ENCODE measurements around the gene RAPGEF4. TPM values are rescaled to one million over a fixed set of nuclear protein-coding genes. Genes with fewer than 3 reads are reported as not detected.
"Not testable (repeated sequence)": the region's sequence is repeated elsewhere in the genome, so short reads cannot be mapped to it uniquely, and the experiment has no call there.

The RAPGEF4 gene
- total RNA-seq, 6 donors from 2014 or later: 8.3 to 35.2 (median 17.4) TPM

GRCh38 chr2:172742931-172743540 lies 7.4 kb downstream of the RAPGEF4 start:
- Histone ChIP-seq H3K4me1 (no peaks in the 10 kb centered on the region), H3K9me3 (peaks cover 0 to 5% (median 0%) of the 10 kb centered on the region in 4 donors), H3K36me3 (no peaks in the 10 kb centered on the region), H3K27me3 (no peaks in the 10 kb centered on the region), H3K4me3 (no peak overlapping the region), H3K27ac (no peak overlapping the region)
- ATAC-seq (ENCODE audit: low FRiP score in 2 of 2) (no peak), DNase-seq (no peak)
- TF ChIP-seq POLR2A (IDR thresholded peaks at IDR 0.05): no peak
- TF ChIP-seq POLR2AphosphoS5 (IDR thresholded peaks at IDR 0.05): no peak
- TF ChIP-seq EP300 (IDR thresholded peaks at IDR 0.05): no peak
- TF ChIP-seq, protein P1, sequence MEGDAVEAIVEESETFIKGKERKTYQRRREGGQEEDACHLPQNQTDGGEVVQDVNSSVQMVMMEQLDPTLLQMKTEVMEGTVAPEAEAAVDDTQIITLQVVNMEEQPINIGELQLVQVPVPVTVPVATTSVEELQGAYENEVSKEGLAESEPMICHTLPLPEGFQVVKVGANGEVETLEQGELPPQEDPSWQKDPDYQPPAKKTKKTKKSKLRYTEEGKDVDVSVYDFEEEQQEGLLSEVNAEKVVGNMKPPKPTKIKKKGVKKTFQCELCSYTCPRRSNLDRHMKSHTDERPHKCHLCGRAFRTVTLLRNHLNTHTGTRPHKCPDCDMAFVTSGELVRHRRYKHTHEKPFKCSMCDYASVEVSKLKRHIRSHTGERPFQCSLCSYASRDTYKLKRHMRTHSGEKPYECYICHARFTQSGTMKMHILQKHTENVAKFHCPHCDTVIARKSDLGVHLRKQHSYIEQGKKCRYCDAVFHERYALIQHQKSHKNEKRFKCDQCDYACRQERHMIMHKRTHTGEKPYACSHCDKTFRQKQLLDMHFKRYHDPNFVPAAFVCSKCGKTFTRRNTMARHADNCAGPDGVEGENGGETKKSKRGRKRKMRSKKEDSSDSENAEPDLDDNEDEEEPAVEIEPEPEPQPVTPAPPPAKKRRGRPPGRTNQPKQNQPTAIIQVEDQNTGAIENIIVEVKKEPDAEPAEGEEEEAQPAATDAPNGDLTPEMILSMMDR (IDR thresholded peaks at IDR 0.05): no peak
- WGBS, 2 donors: 81% methylated on average over 9 of the region's 9 CpGs

- ATAC-seq (ENCODE audit: low FRiP score in 2 of 2) (no peak), DNase-seq (no peak)
- Histone ChIP-seq H3K9me3 (peaks cover 0 to 5% (median 0%) of the 10 kb centered on the region in 4 donors), H3K4me1 (no peaks in the 10 kb centered on the region), H3K4me3 (no peak overlapping the region), H3K27ac (no peak overlapping the region), H3K27me3 (no peaks in the 10 kb centered on the region), H3K36me3 (no peaks in the 10 kb centered on the region)
- TF ChIP-seq POLR2A (IDR thresholded peaks at IDR 0.05): no peak
- TF ChIP-seq, protein P1 (IDR thresholded peaks at IDR 0.05): no peak
- WGBS, 2 donors: 67 to 89% methylated on average over 1 of the region's 1 CpG
These were observed 8.3 kb downstream of the RAPGEF4 start for GRCh38 chr2:172743898-172744297.

GRCh38 chr2:172745636-172746035 lies 10.0 kb downstream of the RAPGEF4 start:
- no peak overlapping the region for H3K27ac ChIP-seq
- ATAC-seq (ENCODE audit: low FRiP score in 2 of 2) (no peak), DNase-seq (no peak)
- no peaks in the 10 kb centered on the region for H3K4me1 ChIP-seq
- H3K9me3 ChIP-seq: peaks cover 0 to 5% (median 0%) of the 10 kb centered on the region in 4 donors
- WGBS, 2 donors: 91 to 93% methylated on average over 1 of the region's 1 CpG
- H3K27me3 ChIP-seq: no peaks in the 10 kb centered on the region
- no peaks in the 10 kb centered on the region for H3K36me3 ChIP-seq
- no peak overlapping the region for H3K4me3 ChIP-seq
- TF ChIP-seq POLR2A (IDR thresholded peaks at IDR 0.05): no peak
- TF ChIP-seq EP300 (IDR thresholded peaks at IDR 0.05): no peak
- no peak for TF ChIP-seq POLR2AphosphoS5 (IDR thresholded peaks at IDR 0.05)
- TF ChIP-seq, protein P1 (IDR thresholded peaks at IDR 0.05): no peak

GRCh38 chr2:172748543-172748942 lies 12.9 kb downstream of the RAPGEF4 start:
- 92 to 95% methylated on average over 2 of the region's 2 CpGs for WGBS, 2 donors
- H3K4me1 ChIP-seq; H3K27me3 ChIP-seq; H3K9me3 ChIP-seq; H3K36me3 ChIP-seq; H3K4me3 ChIP-seq; H3K27ac ChIP-seq; DNase-seq; ATAC-seq (ENCODE audit: low FRiP score in 2 of 2): not testable (repeated sequence)

GRCh38 chr2:172749388-172749787 lies 13.7 kb downstream of the RAPGEF4 start:
- Histone ChIP-seq H3K27ac (no peak overlapping the region), H3K36me3 (no peaks in the 10 kb centered on the region), H3K4me3 (no peak overlapping the region), H3K27me3 (no peaks in the 10 kb centered on the region), H3K4me1 (no peaks in the 10 kb centered on the region), H3K9me3 (peaks cover 0 to 5% (median 0%) of the 10 kb centered on the region in 4 donors)
- ATAC-seq (ENCODE audit: low FRiP score in 2 of 2) (no peak), DNase-seq (peak in 1 of 2 donors; percentile 24)
- no peak for TF ChIP-seq EP300 (IDR thresholded peaks at IDR 0.05)
- 76 to 83% methylated on average over 6 of the region's 6 CpGs for WGBS, 2 donors

- H3K27ac ChIP-seq: no peak overlapping the region
- no peaks in the 10 kb centered on the region for H3K36me3 ChIP-seq
- DNase-seq (no peak), ATAC-seq (ENCODE audit: low FRiP score in 2 of 2) (no peak)
- no peaks in the 10 kb centered on the region for H3K4me1 ChIP-seq
- WGBS, 2 donors: 31 to 36% methylated on average over 2 of the region's 2 CpGs
- no peaks in the 10 kb centered on the region for H3K27me3 ChIP-seq
- no peaks in the 10 kb centered on the region for H3K9me3 ChIP-seq
- no peak overlapping the region for H3K4me3 ChIP-seq
- TF ChIP-seq, protein P1 (IDR thresholded peaks at IDR 0.05): no peak
- TF ChIP-seq POLR2A (IDR thresholded peaks at IDR 0.05) (no peak), POLR2AphosphoS5 (IDR thresholded peaks at IDR 0.05) (no peak), EP300 (IDR thresholded peaks at IDR 0.05) (no peak)
These were observed 15.9 kb downstream of the RAPGEF4 start for GRCh38 chr2:172751564-172751963.
